Measurements from ENCODE around the gene FGF23. TPM values are rescaled to one million over a fixed set of nuclear protein-coding genes. Genes with fewer than 3 reads are reported as not detected.

The FGF23 gene
- total RNA-seq, 1 experiment from 2014 or later = not detected

DNA sequence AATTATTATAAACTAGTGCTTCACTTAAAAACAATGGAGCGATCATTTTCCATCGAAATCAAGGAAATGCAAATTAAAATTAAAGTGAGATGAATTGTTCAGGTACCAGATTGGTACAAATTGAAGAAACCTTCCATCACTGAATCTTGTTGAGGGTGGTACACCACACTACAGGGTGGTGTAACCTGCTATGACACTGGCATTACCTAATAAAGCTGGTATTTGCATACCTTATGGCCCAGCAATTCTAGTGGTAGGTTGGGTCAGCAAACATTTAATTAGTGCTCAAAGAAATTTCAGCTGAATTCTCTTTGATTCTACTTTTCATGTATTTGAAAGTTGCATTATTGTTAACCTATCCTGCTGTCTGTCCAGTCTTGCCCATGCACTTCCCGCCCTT is 49.3 kb downstream of the FGF23 start:
- H3K27ac Mint-ChIP-seq (ENCODE audit: unreplicated experiment) = no peak overlapping the region
- TF ChIP-seq, protein P1, sequence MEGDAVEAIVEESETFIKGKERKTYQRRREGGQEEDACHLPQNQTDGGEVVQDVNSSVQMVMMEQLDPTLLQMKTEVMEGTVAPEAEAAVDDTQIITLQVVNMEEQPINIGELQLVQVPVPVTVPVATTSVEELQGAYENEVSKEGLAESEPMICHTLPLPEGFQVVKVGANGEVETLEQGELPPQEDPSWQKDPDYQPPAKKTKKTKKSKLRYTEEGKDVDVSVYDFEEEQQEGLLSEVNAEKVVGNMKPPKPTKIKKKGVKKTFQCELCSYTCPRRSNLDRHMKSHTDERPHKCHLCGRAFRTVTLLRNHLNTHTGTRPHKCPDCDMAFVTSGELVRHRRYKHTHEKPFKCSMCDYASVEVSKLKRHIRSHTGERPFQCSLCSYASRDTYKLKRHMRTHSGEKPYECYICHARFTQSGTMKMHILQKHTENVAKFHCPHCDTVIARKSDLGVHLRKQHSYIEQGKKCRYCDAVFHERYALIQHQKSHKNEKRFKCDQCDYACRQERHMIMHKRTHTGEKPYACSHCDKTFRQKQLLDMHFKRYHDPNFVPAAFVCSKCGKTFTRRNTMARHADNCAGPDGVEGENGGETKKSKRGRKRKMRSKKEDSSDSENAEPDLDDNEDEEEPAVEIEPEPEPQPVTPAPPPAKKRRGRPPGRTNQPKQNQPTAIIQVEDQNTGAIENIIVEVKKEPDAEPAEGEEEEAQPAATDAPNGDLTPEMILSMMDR (IDR thresholded peaks at IDR 0.05; ENCODE audit: unreplicated experiment) = no peak
- DNase-seq = no peak
- no peaks in the 10 kb centered on the region for H3K27me3 Mint-ChIP-seq (ENCODE audit: unreplicated experiment)
- intact Hi-C loops (cut with micrococcal nuclease; ENCODE audit: unreplicated experiment) = no loop called here
- peaks cover 6% of the 10 kb centered on the region for H3K36me3 Mint-ChIP-seq (ENCODE audit: insufficient read depth, unreplicated experiment)
- CTCF ChIA-PET = interaction anchor here (0.5 to 1.4 kb wide), 2 partner anchors 8 to 36 kb away, joined by 3 read pairs; no protein-coding TSS in a partner anchor
- H3K4me3 Mint-ChIP-seq (ENCODE audit: low read depth, unreplicated experiment) = no peak overlapping the region
- BruUV-seq (replicated peaks) = no TSS peak
- no peaks in the 10 kb centered on the region for H3K4me1 Mint-ChIP-seq (ENCODE audit: low read depth, unreplicated experiment)
- no peaks in the 10 kb centered on the region for H3K9me3 Mint-ChIP-seq (ENCODE audit: low read depth, unreplicated experiment)

DNA sequence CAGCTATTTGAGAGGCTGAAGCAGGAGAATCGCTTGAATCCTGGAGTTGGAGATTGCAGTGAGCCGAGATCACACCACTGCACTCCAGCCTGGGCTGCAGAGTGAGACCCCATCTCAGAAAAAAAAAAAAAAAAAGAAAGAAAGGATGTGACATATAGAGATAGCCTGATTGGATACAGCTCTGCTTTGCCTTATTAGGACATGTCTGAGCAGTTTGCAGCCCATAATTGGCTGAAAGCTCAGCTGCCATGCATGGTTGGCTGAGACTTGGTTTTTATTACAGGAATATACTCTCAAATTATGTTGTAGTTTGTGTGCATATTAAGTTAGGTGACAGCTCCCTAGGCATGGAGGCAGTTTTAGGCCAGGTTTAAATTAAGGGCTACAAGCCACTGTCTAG is 52.2 kb downstream of the FGF23 start:
- H3K4me1 Mint-ChIP-seq (ENCODE audit: low read depth, unreplicated experiment) = no peaks in the 10 kb centered on the region
- BruUV-seq (replicated peaks) = no TSS peak
- H3K4me3 Mint-ChIP-seq (ENCODE audit: low read depth, unreplicated experiment) = no peak overlapping the region
- no peaks in the 10 kb centered on the region for H3K9me3 Mint-ChIP-seq (ENCODE audit: low read depth, unreplicated experiment)
- intact Hi-C loops (cut with micrococcal nuclease; ENCODE audit: unreplicated experiment) = no loop called here
- TF ChIP-seq, protein P1 (IDR thresholded peaks at IDR 0.05; ENCODE audit: unreplicated experiment) = no peak
- H3K27me3 Mint-ChIP-seq (ENCODE audit: unreplicated experiment) = no peaks in the 10 kb centered on the region
- CTCF ChIA-PET = no interaction called here
- no peaks in the 10 kb centered on the region for H3K36me3 Mint-ChIP-seq (ENCODE audit: insufficient read depth, unreplicated experiment)
- H3K27ac Mint-ChIP-seq (ENCODE audit: unreplicated experiment) = no peak overlapping the region
- DNase-seq = no peak

DNA sequence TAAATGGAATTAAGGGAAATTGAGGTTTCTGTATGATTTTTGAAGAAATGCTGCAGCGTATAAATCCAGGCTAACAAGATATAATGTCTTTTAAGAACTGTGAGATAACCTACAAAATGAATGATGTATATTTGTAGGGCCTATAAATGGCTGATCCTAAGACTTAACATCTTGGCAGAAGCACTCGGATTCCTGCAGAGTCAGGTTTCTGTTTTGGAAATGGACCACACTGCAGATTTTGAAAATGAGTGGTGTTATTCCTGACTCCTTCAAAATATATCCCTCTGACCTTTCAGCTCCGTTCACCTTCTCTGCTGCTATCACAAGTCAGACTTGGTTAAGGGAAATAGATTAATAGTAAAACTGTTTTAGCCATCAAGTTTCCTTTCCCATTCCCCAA is 53.5 kb downstream of the FGF23 start:
- H3K4me1 Mint-ChIP-seq (ENCODE audit: low read depth, unreplicated experiment) = no peaks in the 10 kb centered on the region
- no peak for DNase-seq
- TF ChIP-seq, protein P1 (IDR thresholded peaks at IDR 0.05; ENCODE audit: unreplicated experiment) = no peak
- intact Hi-C loops (cut with micrococcal nuclease; ENCODE audit: unreplicated experiment) = no loop called here
- H3K36me3 Mint-ChIP-seq (ENCODE audit: insufficient read depth, unreplicated experiment) = peaks cover 13% of the 10 kb centered on the region
- H3K4me3 Mint-ChIP-seq (ENCODE audit: low read depth, unreplicated experiment) = no peak overlapping the region
- no peaks in the 10 kb centered on the region for H3K27me3 Mint-ChIP-seq (ENCODE audit: unreplicated experiment)
- no peaks in the 10 kb centered on the region for H3K9me3 Mint-ChIP-seq (ENCODE audit: low read depth, unreplicated experiment)
- no TSS peak for BruUV-seq (replicated peaks)
- CTCF ChIA-PET = interaction anchor here (0.5 to 0.6 kb wide), 2 partner anchors 149 to 551 kb away, joined by 4 to 6 read pairs; no protein-coding TSS in a partner anchor
- H3K27ac Mint-ChIP-seq (ENCODE audit: unreplicated experiment) = no peak overlapping the region

DNA sequence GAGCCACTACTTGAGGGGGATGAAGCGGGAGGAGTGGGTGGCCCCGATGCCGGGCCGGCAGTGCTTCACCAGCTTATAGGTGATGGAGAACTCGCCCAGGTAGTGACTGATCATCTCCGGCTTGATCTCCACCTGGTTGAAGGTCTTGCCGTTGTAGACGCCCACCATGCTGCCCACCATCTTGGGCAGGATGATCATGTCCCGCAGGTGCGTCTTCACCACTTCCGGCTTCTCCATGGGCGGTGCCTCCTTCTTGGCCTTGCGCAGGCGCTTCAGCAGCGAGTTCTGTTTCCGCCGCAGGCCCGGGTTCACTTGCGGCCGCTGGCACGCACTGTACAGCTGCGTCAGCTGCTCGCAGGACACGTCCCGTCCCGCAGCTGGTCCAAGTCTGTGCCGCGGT is 55.1 kb downstream of the FGF23 start:
- intact Hi-C loops (cut with micrococcal nuclease; ENCODE audit: unreplicated experiment) = no loop called here
- H3K27me3 Mint-ChIP-seq (ENCODE audit: unreplicated experiment) = no peaks in the 10 kb centered on the region
- H3K36me3 Mint-ChIP-seq (ENCODE audit: insufficient read depth, unreplicated experiment) = peaks cover 27% of the 10 kb centered on the region
- TF ChIP-seq, protein P1 (IDR thresholded peaks at IDR 0.05; ENCODE audit: unreplicated experiment) = no peak
- CTCF ChIA-PET = no interaction called here
- H3K4me3 Mint-ChIP-seq (ENCODE audit: low read depth, unreplicated experiment) = no peak overlapping the region
- BruUV-seq (replicated peaks) = no TSS peak
- H3K4me1 Mint-ChIP-seq (ENCODE audit: low read depth, unreplicated experiment) = peaks cover 9% of the 10 kb centered on the region
- DNase-seq = no peak
- H3K27ac Mint-ChIP-seq (ENCODE audit: unreplicated experiment) = no peak overlapping the region
- H3K9me3 Mint-ChIP-seq (ENCODE audit: low read depth, unreplicated experiment) = peaks cover 3% of the 10 kb centered on the region

All from Calu3 (cell line).